RWPE2 (cell line): ENCODE data around the gene MAP3K13.

Experiments
- ATAC-seq: fragments of 200-7000 bp; cut with Tn5 transposase; 3 replicates; pipeline ENCODE4 v1.9.1; 2021; ENCODE audit warnings: low read depth
- DNase-seq: peaks from one replicate; pipeline ENCODE4 v3.0.0-alpha.2; 2020; ENCODE audit warnings: low spot score
- H3K27ac ChIP-seq: fragments of 450-650 bp; 2 replicates; pipeline ENCODE4 v1.5.1; 2017; ENCODE audit warnings: mild to moderate bottlenecking; ENCODE audit not compliant: poor library complexity, severe bottlenecking
- H3K27me3 ChIP-seq: fragments of 250-450 bp; sonication (Bioruptor Pico); 2 replicates; pipeline ENCODE4 v1.5.1; 2021; ENCODE audit warnings: mild to moderate bottlenecking, moderate library complexity; ENCODE audit not compliant: insufficient read depth, poor library complexity, severe bottlenecking
- H3K36me3 ChIP-seq: fragments of 250-450 bp; sonication (Bioruptor Pico); 2 replicates; pipeline ENCODE4 v1.5.1; 2020; ENCODE audit warnings: low read depth, mild to moderate bottlenecking, moderate library complexity
- H3K4me1 ChIP-seq: fragments of 250-450 bp; sonication (Bioruptor Pico); 2 replicates; pipeline ENCODE4 v1.5.1; 2021; ENCODE audit warnings: mild to moderate bottlenecking, moderate library complexity; ENCODE audit not compliant: insufficient read depth, poor library complexity, severe bottlenecking
- H3K4me3 ChIP-seq: fragments of 250-450 bp; sonication (Bioruptor Pico); 2 replicates; pipeline ENCODE4 v1.5.1; 2021; ENCODE audit warnings: mild to moderate bottlenecking, moderate library complexity; ENCODE audit not compliant: severe bottlenecking
- H3K9me3 ChIP-seq: fragments of 250-450 bp; sonication (Bioruptor Pico); 2 replicates; pipeline ENCODE4 v1.5.1; 2021; ENCODE audit warnings: mild to moderate bottlenecking, moderate library complexity; ENCODE audit not compliant: severe bottlenecking
- TF ChIP-seq, protein P1 (sequence below): fragments of 450-650 bp; IDR thresholded peaks from one replicate; pipeline ENCODE4 v1.5.1; 2017; ENCODE audit warnings: mild to moderate bottlenecking, moderate library complexity; ENCODE audit not compliant: poor library complexity, severe bottlenecking

MAP3K13 gene

DNA sequence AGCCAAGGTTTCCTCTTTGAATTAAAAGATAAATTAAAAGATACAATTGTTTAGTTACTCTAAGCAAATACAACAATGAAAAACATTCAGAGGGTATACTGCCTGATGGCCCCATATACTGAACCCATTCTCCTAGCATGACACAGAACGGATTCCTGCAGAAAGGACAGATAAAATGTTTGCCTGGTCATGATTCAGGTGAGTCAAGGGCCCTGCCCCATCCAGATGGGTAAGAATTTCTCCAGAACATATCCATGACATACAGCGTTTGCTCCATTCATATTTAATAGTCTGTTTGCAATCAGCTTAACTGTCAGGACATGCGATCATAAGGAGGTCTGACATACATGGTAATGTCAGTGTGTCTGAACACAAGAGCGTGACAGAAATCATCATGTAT, 127.3 kb downstream of the MAP3K13 start:
- ATAC-seq: no peak
- peaks cover 52% of the 10 kb centered on the region for H3K36me3 ChIP-seq

DNA sequence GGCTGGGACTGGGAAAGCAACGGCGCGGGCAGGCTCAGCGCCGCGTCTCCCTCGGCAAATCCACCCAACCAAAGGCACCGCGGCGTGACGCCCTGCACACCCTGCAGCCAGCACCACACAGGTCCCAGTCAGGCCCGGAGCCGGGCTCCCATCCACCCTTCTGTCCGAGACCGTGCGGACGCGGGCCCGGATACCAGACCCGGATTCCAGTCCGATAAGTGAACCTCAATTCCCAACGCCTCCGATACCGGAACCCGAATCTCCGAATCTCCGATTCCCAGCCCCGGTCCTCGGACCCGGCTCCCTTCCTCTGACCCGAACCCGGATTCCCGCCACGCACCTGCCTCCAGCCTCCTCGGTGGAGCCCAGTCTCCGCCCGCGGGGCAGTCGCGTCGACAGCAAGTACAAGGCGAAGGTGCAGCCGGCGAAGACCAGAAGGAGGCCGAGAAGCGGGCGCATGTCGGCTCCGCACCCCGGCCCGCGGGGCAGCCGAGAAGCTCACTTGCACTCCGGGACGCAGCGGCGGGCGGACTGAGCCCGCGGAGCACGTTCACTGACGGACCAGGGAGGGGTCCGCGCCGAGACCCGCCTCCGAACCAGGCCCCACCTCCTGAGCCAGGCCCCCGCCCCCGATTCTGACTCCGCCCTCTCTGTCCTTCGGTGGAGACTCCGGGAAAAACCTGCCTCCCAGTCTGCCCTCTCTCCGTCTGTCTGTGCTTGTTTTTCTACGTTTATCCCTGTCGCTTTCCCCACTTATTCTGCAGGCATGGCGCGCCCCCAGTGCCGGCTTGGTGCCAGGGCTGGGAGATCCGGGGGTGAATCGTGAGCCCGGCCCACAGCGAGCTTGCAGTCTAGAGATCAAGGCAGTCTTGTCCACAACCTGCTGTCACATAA, 135.8 kb downstream of the MAP3K13 start, which contains the start of gene TMEM41A:
TMEM41A (minus strand) TSS at position 533 of the 894 bp plus-strand sequence; CDS start at position 459, 74 bp downstream.
- Histone ChIP-seq H3K36me3 (peaks cover 32% of the 10 kb centered on the region), H3K4me3 (peak within 1 kb of the TSS; percentile 67), H3K27me3 (no peaks in the 10 kb centered on the region), H3K4me1 (no peaks in the 10 kb centered on the region), H3K27ac (peak within 1 kb of the TSS; percentile 57), H3K9me3 (no peaks in the 10 kb centered on the region)
- TF ChIP-seq, protein P1, sequence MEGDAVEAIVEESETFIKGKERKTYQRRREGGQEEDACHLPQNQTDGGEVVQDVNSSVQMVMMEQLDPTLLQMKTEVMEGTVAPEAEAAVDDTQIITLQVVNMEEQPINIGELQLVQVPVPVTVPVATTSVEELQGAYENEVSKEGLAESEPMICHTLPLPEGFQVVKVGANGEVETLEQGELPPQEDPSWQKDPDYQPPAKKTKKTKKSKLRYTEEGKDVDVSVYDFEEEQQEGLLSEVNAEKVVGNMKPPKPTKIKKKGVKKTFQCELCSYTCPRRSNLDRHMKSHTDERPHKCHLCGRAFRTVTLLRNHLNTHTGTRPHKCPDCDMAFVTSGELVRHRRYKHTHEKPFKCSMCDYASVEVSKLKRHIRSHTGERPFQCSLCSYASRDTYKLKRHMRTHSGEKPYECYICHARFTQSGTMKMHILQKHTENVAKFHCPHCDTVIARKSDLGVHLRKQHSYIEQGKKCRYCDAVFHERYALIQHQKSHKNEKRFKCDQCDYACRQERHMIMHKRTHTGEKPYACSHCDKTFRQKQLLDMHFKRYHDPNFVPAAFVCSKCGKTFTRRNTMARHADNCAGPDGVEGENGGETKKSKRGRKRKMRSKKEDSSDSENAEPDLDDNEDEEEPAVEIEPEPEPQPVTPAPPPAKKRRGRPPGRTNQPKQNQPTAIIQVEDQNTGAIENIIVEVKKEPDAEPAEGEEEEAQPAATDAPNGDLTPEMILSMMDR: peak; percentile 37
- ATAC-seq (peak; percentile 94), DNase-seq (peak; percentile 89)

More for the DNA sequence above, 127.3 kb downstream of the MAP3K13 start:
- no peaks in the 10 kb centered on the region for H3K27me3 ChIP-seq
- no peaks in the 10 kb centered on the region for H3K4me1 ChIP-seq
- no peaks in the 10 kb centered on the region for H3K9me3 ChIP-seq
- no peak for DNase-seq
- H3K27ac ChIP-seq: no peak overlapping the region
- TF ChIP-seq, protein P1: no peak
- no peak overlapping the region for H3K4me3 ChIP-seq

DNA sequence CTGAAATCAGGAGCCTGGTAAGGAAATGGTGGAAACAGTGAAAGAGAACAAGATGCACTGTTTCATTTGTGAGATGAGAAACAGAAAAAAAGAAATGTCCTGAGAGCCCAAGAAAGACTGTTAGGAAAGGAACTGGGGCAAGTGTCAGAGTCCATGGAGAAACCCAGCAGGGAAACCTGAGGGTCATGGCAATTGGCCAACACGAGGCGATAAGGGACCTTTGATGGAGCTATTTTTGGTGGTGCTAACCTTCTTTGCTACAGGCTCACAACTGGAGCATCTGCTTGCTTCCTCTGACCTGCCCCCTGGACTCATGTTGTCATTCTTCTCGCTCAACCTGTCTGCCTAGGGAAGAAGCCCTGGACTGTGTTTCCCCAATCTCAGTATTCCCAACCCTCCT, 140.1 kb downstream of the MAP3K13 start:
- TF ChIP-seq, protein P1: no peak
- Histone ChIP-seq H3K36me3 (no peaks in the 10 kb centered on the region), H3K4me3 (no peak overlapping the region), H3K4me1 (no peaks in the 10 kb centered on the region), H3K27ac (no peak overlapping the region), H3K9me3 (no peaks in the 10 kb centered on the region), H3K27me3 (no peaks in the 10 kb centered on the region)
- no peak for DNase-seq
- ATAC-seq: no peak

DNA sequence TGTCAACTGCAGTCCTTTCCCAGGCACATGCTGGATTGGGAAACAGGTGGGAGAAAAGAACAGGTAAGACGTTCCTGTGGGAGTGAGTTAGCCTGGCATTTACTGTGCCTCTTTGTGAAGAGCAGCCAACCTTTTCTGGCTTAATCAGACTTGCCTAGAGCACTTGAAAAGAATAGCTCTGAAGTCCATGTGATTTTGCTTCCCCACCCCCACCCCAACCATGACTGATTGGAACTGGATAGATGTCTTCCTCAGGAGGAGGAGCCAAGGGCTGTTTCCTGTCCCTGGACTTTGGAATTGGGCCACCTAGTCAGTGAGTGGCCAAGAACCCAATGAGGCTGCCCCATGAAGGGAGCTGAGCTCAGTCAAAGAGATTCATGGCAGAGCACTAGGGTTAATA, 140.6 kb downstream of the MAP3K13 start:
- no peak for DNase-seq
- no peaks in the 10 kb centered on the region for H3K9me3 ChIP-seq
- no peak overlapping the region for H3K27ac ChIP-seq
- H3K27me3 ChIP-seq: no peaks in the 10 kb centered on the region
- no peak for ATAC-seq
- TF ChIP-seq, protein P1: no peak
- no peaks in the 10 kb centered on the region for H3K36me3 ChIP-seq
- H3K4me1 ChIP-seq: no peaks in the 10 kb centered on the region
- H3K4me3 ChIP-seq: no peak overlapping the region

DNA sequence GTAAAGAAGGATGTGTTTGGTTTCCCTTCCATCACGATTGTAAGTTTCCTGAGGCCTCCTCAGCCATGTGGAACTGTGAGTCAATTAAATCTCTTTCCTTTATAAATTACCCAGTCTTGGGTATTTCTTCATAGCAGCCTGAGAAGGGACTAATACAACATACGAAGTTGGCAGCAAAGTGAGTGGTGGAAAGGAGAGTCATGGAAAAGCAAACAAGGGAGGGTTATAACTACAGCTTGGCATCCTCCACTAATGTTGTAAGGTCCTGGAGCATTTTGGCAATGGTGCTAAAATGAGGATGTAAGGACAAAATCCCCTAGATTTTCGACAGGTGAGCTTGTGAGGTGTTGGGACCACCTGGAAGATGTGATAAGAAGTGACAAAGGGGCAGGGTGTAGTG, 141.7 kb downstream of the MAP3K13 start:
- no peak overlapping the region for H3K4me3 ChIP-seq
- TF ChIP-seq, protein P1: no peak
- H3K36me3 ChIP-seq: no peaks in the 10 kb centered on the region
- H3K27me3 ChIP-seq: no peaks in the 10 kb centered on the region
- H3K27ac ChIP-seq: no peak overlapping the region
- ATAC-seq (no peak), DNase-seq (no peak)
- H3K9me3 ChIP-seq: no peaks in the 10 kb centered on the region
- H3K4me1 ChIP-seq: no peaks in the 10 kb centered on the region
